NCI-H1930 (cell line): ENCODE measurements around the gene AIG1.
"Not testable (repeated sequence)": the region's sequence is repeated elsewhere in the genome, so short reads cannot be mapped to it uniquely, and the experiment has no call there.

Source experiments
- DNase-seq, 2 experiments: peaks; one replicate each; lab custom pipeline; 2025; lab: John Stamatoyannopoulos, UW

AIG1 gene

GRCh38 chr6:143270026-143270425 is 209.3 kb downstream of the AIG1 start:
- no peak for DNase-seq

GRCh38 chr6:143271024-143271423 is 210.3 kb downstream of the AIG1 start:
- DNase-seq = no peak

GRCh38 chr6:143276436-143276835 is 215.7 kb downstream of the AIG1 start:
- no peak for DNase-seq

DNA sequence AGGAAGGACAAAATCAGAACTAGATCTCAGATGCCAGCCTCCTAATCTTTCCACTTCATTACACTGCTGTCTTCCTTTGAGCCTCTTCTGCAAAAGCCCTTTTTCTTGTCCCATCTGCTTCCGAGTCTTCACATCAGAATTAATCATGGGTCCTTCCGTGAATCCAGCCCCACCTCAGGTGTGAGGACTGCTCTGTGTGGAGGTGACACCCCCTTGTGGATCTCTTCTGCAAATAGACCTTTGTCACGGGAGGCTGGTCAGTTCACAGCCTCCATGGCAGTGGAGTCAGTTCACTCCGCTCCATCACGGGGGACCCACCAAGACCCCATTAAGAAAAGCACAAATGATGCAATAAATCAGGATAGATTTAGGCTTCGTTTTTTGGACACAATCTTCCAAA is 218.7 kb downstream of the AIG1 start:
- DNase-seq = no peak

GRCh38 chr6:143283887-143284645 is 223.4 kb downstream of the AIG1 start:
- no peak for DNase-seq

GRCh38 chr6:143286251-143286795 is 225.6 kb downstream of the AIG1 start:
- DNase-seq = no peak

GRCh38 chr6:143288923-143289322 is 228.2 kb downstream of the AIG1 start:
- DNase-seq = no peak

GRCh38 chr6:143290206-143290605 is 229.5 kb downstream of the AIG1 start:
- no peak for DNase-seq

- no peak for DNase-seq
These were observed 232.8 kb downstream of the AIG1 start for GRCh38 chr6:143293523-143293922.

GRCh38 chr6:143294265-143294860 is 233.7 kb downstream of the AIG1 start:
- no peak for DNase-seq

DNA sequence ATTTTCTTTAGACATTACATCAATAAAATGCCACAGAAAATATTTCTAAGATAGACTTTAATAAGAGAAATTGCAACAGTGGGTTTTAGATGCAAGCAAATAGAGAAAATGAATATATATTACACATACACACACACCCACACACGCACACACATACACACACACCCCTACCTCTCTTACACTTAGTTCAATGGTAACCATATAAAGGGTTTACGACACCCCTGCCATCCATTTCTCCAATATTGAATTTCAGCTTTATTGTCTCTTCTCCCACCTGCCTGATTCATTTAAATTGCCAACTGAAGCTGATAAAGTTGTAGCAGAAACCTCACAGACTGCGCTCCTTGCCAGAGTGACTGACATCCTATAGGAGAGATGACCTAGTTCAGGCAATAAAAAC is 235.2 kb downstream of the AIG1 start:
- DNase-seq = no peak

DNA sequence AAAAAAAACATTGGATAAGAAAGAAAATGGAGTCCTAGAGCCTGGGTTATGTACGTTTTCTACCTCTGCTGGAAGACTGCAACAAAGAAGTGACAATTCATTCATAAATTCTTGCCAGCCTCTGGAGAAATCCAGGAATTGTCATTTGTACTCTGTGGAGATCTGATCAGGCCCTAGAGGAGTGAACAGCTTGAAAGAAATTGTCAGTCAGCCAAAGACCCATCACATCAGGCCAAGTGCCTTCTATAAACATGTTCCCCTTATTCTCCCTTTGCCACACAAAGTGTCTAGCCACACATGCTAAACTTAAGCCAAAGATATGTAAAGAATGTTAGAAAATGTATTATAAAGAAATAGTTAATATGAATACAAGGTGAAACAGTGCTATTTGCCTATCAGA is 237.4 kb downstream of the AIG1 start:
- DNase-seq = no peak

DNA sequence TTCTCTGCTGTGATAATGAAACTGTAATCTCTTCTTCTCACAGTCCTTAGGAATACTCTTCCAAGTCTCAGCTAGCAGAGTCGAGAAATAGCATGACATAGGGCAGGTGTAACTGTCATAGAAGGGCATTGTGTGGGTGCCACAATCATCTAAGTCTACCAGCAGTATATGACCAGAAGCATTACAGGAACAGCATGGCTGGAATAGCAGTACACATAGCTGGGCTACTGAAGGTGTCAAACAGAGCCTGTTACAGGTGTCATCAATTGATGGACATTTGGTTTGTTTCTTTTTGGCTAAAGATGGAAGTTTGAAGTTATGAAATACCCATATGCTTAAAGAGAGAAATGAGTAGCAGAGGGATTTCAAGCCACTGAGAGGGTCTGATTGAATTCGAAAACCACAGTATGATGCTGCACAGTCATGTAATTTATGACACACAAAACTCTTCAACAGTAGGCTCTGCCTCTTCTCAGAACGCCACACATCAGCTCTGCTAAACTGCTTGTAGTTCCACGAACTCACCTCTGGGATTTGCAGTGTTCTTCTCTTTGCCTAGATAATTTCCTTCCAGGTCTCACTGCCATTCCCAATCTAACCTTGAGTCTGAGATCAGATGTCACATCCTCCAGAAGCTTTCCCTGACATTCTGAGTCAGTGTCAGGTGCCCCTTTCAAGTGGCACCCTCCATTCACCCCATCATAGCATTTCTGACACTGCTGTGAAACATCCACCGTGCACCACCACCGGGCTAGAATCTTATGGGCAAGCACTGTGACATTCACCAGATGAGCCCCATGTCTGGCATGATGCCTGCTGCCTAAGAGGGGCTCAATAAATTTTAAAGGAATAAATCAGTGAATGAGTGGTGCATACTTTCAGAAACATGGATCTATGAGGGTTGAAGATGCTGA is 238.8 kb downstream of the AIG1 start:
- no peak for DNase-seq

- peak; percentile 62 to 82 for DNase-seq
These were observed 240.5 kb downstream of the AIG1 start for GRCh38 chr6:143301188-143301587.

- not testable (repeated sequence) for DNase-seq
These were observed 247.1 kb downstream of the AIG1 start for GRCh38 chr6:143307760-143308159.

DNA sequence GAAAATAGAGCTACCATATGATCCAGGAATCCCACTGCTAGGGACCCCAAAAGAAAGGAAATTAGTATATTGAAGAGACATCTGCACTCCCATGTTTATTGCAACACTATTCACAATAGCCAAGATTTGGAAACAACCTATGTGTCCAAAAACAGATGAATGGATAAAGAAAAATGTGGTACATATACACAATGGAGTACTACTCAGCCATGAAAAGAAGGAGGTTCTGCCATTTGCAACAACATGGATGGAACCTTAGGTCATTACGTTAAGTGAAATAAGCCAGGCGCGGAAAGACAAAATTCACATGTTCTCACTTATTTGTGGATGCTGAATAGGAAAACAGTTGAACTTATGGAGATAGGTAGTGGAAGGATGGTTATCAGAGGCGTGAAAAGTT is 252.5 kb downstream of the AIG1 start:
- no peak for DNase-seq

DNA sequence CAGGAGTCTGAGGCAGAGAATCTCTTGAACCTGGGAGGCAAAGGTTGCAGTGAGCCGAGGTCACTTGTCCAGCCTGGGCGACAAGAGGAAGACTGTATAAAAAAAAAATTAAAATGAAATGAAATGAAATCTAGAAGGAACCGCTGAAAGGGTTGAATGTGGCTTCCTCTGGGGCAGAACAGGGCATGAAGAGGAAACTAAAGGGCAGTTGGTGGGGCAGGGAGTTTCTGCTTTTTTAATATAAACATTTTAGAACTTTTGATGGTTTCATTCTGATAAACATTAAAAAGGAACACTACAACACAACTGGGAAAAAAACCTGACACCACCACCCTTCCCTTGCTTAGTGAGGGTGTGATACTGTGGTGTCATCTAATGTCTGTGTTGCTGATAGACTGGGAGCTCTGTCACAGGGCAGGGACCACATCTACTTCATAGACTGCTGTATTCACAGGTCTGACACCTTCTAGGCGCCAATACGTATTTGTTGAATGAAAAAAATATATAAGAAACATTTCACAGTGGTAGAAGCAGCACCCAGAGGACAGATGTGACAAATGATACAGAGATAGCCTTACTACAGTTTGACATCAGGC is 260.9 kb downstream of the AIG1 start:
- DNase-seq = no peak

DNA sequence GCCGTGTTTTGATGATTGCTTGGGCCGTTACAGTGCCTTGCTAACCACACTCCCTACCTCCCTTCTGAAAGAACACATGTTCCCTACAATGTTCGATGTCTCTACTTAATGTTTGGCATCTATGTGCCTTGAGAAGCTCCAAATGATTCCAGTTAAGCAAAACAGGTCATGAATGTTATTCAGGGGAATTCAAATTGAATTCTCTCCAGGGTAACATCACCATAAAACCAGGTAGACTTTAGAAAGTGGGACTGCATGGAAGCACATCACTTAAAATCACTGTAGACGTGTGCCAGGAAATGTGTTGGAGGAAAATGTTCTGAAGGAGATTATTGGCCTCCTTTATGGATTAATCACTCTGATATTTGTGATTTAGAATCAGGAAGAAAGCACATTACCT is 261.7 kb downstream of the AIG1 start:
- no peak for DNase-seq

GRCh38 chr6:143323729-143324470 is 263.2 kb downstream of the AIG1 start:
- DNase-seq = no peak

DNA sequence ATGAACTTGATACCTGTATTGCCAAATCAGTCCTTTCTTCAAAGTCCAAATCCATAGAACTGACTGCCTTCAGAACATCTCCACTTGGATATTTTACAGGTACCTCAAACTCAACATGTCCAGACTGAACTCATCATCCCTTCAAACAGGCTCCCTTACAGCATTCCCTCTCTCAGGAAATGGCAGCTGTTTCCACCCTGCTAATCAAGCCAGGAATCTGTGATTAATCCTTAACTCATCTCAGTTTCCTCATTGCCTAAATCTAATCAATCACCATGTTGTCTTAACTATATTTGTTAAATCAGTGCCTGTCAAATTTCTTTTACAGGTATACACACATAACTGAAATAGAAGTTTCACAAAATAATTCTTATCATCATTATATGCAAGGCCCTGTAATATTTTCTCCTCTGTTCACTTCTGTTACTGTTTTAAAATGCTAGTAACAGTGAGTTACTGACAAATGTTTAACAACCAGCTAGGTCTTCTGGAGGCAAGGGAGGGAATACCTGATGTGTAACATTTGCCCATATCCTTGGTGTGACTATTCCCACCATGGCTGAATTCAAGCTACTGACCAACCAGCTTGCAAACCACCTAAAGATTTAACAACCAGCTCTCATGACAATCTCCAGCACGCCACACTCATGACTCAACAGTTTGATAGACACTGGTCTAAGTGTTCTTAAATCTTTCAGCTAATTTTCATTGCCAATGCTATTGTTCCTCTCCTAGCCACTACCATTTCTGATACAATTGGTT is 264.9 kb downstream of the AIG1 start:
- no peak for DNase-seq

DNA sequence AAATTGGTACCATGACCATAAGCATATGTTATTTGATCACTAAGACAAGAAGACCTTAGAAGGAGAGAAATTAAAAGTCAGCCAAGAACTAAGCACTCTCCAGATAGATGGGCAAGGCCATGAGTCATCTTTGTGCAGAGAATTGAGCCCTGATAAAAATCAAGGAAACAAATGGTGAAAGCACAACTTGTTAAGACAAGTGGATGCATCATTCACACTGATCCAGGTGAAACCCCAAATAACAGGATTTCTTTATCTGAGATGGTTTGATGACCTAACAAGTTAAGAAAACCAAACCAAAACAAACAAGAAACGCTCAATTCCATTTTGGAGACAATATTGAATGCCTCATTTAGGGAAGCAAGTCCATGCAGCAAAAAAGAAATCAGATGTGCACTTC is 268.2 kb downstream of the AIG1 start:
- DNase-seq = no peak
